GM10248 (cell line): ENCODE results near the gene CACNA2D3.

Experiments used
- CTCF ChIA-PET: fragments of 300-600 bp; sonication (Branson Sonifier 250); formaldehyde crosslinking; extraction: SDS; loops from one replicate; lab custom pipeline; 2021; ENCODE audit warnings: antibody characterized with exemption; lab: Yijun Ruan, JAX
- POLR2A ChIA-PET: fragments of 350-650 bp; sonication (Branson Sonifier 250); formaldehyde crosslinking; extraction: SDS; loops from one replicate; lab custom pipeline; 2020; ENCODE audit warnings: antibody characterized with exemption; lab: Yijun Ruan, JAX
- DNase-seq: peaks from one replicate; pipeline ENCODE4 v3.0.0; 2012; ENCODE audit errors: extremely low spot score
- TF ChIP-seq, protein P1 (sequence below): IDR thresholded peaks from 2 replicates; pipeline ENCODE4 v1.5.1; 2012; ENCODE audit warnings: mild to moderate bottlenecking, low read depth; ENCODE audit errors: extremely low read depth, missing control alignments, control extremely low read depth

Gene CACNA2D3

GRCh38 chr3:54150864-54151467 is 28.6 kb downstream of the CACNA2D3 start:
- POLR2A ChIA-PET: no interaction called here
- TF ChIP-seq, protein P1, sequence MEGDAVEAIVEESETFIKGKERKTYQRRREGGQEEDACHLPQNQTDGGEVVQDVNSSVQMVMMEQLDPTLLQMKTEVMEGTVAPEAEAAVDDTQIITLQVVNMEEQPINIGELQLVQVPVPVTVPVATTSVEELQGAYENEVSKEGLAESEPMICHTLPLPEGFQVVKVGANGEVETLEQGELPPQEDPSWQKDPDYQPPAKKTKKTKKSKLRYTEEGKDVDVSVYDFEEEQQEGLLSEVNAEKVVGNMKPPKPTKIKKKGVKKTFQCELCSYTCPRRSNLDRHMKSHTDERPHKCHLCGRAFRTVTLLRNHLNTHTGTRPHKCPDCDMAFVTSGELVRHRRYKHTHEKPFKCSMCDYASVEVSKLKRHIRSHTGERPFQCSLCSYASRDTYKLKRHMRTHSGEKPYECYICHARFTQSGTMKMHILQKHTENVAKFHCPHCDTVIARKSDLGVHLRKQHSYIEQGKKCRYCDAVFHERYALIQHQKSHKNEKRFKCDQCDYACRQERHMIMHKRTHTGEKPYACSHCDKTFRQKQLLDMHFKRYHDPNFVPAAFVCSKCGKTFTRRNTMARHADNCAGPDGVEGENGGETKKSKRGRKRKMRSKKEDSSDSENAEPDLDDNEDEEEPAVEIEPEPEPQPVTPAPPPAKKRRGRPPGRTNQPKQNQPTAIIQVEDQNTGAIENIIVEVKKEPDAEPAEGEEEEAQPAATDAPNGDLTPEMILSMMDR: no peak
- CTCF ChIA-PET: no interaction called here
- no peak for DNase-seq

DNA sequence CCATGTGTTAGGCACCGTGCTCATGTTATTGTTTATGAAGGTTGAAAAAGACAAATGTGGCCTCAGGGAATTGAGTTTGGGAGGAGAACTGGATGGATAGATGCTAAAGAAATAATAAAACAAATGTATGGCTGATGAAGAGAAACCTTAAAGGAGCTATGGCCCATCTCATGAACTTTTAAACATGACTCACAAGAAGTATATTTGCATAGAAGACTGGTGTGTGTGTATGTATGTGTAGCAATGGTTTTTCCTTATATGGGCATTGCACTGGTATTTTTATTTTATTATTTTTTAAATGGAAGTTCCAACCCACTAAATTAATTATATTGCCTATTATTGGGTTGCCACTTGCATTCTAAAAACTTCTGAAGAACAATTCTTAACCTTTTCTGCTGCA is 31.1 kb downstream of the CACNA2D3 start:
- TF ChIP-seq, protein P1: no peak
- ChIA-PET POLR2A (no interaction called here), CTCF (no interaction called here)
- DNase-seq: no peak

DNA sequence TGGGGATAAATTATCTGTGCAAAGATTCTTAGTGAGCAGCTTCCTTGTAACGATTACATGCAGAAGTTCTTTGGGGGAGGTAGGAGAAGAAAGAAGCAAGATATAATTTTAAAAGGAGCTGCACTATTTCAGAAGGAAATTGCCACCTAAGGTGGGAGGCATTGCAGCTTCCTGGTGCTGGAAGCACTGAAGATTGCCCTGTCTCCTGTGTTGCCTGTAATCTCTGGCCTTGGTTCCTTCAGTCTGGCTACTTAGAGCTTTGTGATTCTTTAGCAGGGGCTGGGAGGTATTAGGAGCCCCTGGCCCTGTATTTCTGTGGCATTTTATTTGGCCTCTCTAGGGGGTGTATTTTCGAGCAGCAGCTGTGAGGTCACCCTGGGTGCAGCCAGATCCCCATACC is 35.5 kb downstream of the CACNA2D3 start:
- TF ChIP-seq, protein P1: no peak
- ChIA-PET CTCF (interaction anchor here (1.1 kb wide), 1 partner anchor 11 kb away, joined by 3 read pairs; no protein-coding TSS in a partner anchor), POLR2A (no interaction called here)
- no peak for DNase-seq

GRCh38 chr3:54159917-54160316 is 37.6 kb downstream of the CACNA2D3 start:
- POLR2A ChIA-PET: no interaction called here
- TF ChIP-seq, protein P1: no peak
- CTCF ChIA-PET: no interaction called here

GRCh38 chr3:54163441-54163840 is 41.1 kb downstream of the CACNA2D3 start:
- TF ChIP-seq, protein P1: no peak
- DNase-seq: no peak
- CTCF ChIA-PET: no interaction called here
- POLR2A ChIA-PET: no interaction called here

More at GRCh38 chr3:54159917-54160316, 37.6 kb downstream of the CACNA2D3 start:
- no peak for DNase-seq

DNA sequence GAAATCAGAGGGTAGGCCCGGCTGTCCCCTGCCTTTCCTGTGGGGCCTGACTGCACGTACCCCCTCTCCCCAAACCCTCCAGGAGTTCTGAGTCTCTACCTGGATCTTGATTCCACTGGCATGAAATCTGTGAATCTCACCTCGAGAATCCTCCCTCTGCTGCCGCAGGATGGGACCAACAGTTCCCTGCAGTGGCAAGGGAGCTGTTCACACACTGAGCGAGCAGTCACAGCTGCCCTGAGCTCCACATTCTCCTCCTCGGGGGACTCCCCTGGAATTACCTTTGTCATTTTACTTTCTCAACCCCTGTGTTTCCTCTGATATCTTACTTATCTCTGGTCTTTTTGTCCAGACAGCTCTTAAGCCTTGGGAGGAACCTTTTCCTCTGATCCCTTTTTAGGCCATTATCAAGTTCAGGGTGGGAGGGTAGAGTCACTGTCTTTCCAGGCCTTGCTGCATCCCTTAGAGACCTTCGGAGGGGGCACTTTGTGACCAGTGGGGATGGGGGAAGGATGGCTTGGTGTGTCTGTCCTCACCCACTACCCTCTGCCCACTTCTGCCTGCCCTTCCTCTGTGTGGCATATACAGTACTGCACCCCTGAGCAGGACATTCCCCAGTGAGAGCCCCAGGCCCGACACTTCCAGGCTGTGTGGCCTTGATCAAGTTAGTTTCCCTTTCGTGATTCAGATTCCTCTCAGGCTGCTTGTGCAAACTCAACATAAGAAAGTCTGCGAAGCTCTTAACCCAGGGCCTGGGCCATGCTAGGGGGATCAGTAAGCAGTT is 42.0 kb downstream of the CACNA2D3 start:
- DNase-seq: no peak
- ChIA-PET POLR2A (no interaction called here), CTCF (interaction anchor here (0.6 kb wide), 1 partner anchor 31 kb away, joined by 3 read pairs; no protein-coding TSS in a partner anchor)
- TF ChIP-seq, protein P1: no peak
